ENCODE results near the gene LCLAT1.
"Not testable (repeated sequence)": the region's sequence is repeated elsewhere in the genome, so short reads cannot be mapped to it uniquely, and the experiment has no call there.

LCLAT1 gene

DNA sequence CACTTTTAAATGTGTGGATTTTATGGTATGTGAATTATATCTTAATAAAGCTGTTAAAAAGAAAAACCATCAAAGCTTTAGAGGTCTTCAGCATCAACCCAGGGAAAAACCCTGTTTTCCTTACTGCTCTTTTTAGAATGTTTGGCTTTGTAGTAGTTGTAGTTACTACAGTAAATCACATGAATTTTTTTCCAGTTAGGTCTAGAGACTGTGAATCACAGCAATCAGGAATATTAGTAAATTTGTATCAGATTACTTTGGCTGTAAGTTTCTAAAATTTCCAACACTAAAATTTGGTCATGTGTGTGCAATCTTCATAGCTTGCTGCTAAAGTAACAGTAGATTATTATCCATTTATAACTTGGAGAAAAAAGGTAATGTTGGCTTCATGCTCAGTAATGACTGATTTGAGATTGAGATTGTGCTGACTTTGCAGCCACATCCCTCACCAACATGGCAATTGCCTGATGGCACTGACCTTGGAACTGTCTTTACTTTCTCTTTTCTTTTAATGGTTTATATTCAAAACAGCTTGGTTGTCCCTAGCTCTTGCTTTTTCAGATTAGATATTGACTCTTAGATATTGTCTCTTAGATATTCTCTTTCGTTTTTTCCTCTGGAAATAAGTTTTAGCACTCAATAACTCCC lies 41.1 kb downstream of the LCLAT1 start:
- DNase-seq (ENCODE audit: low spot score): no peak

DNA sequence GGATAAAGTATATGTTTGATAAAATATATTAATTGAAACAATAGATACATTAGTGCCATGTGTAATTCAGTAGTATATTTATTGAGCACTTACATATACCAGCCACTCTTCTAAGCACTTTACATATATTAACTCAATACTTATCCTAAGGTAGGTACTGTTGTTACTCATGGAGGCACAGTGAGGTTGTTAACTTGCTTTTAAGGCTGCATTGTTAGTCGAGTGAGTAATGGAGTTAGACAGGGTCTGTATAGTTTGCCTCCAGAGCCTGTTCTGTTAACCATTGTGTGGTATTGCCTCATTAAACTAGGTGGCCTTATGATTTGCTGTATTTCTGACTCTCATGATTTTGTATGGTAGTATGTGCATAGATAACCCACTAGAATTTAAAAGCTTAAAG lies 44.2 kb downstream of the LCLAT1 start:
- no peak for DNase-seq (ENCODE audit: low spot score)

DNA sequence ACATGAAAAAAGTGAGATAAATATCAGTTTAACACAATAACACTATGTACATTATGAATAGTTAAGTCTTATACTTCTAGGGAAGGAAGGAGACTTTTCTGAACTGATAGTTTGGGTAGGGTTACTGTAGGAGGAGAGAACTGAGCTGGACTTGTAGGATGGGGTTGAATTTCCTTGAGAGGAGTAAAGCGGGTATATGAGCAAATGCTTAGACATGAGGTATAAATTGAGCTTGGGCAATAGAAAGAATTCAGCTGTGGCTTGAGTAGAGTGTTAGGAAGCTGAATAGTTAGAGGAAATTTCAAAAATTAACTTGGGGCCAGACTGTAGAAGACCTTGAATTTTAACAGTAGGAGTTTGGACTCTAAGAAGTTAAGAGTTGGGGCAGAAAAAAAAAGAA lies 45.1 kb downstream of the LCLAT1 start:
- no peak for DNase-seq (ENCODE audit: low spot score)

DNA sequence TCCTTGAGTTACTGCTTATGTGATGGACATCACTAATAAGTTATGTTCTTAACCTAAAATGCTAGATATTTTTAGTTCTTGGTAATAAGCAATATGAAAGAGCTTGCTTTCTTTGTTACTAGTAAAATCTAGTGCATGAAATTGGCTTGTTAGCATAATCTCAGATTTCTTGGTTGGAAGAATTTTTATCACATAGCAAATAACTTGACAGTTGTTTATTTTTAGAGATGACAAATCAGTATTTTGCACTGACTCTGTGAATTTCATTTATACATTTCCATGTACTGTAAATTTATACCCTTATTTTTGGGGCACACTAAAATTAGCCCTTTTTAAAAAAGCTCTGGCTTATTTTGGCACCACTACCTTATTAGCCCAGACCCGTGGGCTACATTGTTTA lies 45.6 kb downstream of the LCLAT1 start:
- no peak for DNase-seq (ENCODE audit: low spot score)

DNA sequence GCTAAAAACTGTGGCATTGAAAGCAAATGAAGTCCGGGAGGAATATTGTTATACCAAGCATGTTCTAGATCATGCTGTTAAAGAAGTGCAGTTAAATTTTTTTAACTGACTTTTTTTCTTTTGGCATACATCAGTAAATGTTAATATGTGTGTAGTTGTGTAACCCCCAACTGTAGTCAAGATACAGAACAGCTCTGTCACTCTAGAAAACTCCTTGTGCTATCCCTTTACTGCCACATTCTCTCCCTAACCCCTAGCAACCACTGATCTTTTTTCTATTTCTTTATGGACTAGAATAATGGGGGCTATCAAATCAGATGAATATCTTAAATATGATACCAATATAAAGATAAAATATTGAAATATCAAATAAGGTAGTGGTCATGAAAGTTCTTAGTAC lies 46.4 kb downstream of the LCLAT1 start:
- DNase-seq (ENCODE audit: low spot score): no peak

DNA sequence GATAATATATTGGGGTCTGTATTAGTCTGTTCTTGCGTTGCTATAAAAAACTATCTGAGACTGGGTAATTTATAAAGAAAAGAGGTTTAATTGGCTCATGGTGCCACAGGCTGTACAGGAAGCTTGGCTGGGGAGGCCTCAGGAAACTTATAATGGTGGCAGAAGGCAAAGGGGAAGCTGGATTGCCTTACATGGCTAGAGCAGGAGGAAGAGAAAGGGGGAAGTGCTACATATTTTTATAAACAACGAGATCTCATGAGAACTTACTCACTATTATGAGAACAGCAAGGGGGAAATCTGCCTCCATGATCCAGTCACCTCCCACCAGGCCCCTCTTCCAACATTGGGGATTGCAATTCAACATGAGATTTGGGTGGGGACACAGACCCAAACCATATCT lies 48.9 kb downstream of the LCLAT1 start:
- DNase-seq (ENCODE audit: low spot score): not testable (repeated sequence)

DNA sequence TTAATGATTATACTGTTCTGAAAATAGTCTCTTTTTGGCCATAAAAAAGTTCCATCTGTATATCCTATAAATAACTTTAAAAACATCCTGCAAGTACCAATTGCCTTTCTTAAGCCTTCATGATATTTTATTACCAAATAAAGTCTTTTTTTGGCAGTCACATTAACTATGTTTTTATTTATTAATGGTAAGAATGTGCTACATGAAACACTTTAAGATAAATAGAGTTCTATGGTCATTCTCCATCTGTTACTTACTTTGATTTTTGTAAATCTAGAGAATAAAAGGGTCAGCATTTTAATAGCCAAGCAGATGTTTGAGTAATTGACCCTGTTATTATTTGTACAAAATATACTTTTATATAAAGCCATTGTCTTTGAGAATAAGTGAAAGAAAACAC lies 52.6 kb downstream of the LCLAT1 start:
- DNase-seq (ENCODE audit: low spot score): no peak

DNA sequence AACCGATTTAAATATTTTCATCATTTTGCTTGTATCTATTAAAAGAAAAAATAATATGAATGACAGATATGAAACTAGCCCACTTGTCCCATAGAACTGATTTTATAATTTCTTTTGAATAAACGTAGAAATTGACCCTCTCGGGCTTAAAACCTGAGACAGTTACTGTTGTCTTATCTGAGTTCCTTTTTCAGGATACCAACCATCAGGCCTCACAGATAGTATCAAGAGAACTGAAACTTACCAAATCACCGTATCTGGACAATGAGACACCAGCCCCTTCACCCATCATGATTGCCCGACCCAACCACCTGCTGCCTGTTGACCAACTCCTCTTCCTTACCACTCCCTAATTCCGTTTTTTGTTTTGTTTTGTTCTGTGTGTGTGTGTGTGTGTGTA lies 53.7 kb downstream of the LCLAT1 start:
- DNase-seq (ENCODE audit: low spot score): no peak

DNA sequence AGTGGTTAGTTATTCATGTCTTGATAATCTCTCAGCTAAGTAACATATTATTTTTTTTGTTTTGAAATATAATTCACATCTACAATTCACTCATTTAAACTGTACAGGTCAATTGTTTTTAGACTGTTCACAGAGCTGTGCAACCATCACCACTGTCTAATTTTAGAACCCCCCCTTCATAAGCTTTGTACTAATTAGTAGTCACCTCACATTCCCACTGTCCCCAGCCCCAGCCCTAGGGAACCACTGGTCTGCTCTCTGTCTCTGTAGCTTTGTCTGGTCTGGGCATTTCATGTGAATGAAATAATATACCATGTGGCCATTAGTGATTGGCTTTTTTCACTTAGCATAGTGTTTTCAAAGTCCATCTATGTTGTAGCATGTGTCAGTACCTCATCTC lies 55.3 kb downstream of the LCLAT1 start:
- no peak for DNase-seq (ENCODE audit: low spot score)

DNA sequence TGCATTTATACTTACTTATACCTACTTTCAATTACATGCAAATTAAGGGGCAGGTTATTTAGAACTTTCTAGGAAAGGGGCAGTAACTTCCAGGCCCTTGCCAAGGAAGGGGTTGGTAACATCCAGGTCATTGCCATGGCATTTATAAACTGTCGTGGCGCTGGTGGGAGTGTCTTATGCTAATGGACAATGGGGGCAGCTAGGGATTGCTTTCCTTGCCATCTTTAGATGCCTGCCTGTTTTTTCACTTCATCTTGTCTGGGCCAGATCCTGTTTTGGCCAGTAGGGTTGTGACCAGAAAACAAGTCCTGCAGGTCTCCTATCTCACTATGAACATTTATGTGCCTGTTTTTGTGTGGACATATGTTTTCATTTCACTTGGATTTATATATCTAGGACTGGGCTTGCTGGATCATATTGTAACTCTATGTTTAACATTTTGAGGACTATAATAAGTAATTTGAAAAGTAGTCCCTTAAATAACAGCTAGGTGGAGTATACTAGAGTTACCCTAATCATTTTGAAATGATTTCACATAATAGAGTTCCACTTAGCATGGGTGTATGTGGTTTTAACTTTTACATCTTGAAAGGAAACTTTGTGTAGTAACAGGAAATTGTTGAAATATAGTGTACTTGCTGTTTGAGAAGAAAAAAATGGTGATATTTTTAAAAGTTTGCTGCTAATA lies 56.1 kb downstream of the LCLAT1 start:
- DNase-seq (ENCODE audit: low spot score): no peak

DNA sequence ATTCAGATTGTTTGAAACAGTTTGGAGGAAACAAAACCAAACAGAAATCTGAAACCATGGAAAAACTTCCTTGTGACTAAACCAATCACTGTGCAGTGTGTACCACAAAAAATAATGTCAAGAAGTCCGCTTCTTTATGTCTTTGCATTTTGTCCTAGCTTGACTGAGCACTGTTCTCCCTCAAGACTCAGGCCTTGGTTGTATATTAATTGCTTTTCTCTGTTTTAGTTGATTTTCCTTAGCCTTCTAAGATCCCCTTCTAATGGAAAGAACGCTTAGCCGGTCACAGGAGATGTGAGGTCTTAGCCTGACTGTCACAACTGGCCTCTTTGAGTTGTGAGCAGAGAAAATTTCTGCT lies 56.6 kb downstream of the LCLAT1 start:
- no peak for DNase-seq (ENCODE audit: low spot score)

DNA sequence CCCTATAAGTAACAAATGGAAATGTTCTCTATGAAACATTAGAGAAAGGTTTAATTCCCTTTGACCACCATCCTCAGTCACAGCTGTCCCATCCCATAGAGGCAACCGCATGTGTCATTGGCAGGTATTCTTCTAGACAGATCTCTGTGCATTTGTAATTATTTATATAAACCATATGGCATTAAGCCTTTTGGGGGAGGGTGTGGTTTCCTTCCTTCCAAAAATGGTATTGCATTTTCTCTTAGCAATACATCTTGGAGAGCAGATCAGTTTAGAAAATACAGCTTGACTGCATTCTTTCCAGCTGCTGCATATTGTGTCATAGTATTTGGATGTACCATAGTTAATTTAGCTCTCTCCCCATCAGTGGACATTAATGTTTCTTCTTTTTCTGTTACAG lies 57.7 kb downstream of the LCLAT1 start:
- DNase-seq (ENCODE audit: low spot score): no peak

DNA sequence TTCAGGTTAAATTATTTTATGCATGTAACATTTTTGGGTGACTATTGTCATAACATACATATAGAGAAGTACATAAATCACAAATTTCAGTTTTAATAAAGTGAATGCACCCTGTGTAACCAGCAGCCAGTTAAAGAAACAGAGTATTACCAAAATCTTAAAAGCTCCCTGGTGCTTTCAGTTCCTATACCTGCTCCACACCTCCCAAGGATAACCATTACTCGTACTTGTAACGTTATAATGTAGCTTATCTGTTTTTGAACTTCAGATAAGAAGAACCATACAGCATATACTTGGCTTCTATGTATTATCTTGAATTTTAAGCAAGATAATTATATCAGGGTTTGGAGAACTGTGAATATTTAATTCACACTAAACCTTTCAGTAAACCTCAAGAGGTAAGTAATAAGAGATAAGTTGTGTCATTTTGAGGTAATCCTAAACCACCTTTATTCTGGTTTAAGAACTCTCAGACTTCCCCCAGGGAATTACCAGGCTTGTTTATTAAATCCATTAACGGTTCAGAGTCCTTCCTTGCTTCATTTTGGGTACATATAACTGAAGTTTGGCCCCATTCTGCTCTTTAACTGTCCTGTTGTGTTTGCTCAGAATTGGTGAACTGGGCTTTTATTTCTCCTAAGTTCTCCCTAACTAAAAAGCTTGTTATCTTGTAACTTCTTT lies 58.6 kb downstream of the LCLAT1 start:
- no peak for DNase-seq (ENCODE audit: low spot score)

DNA sequence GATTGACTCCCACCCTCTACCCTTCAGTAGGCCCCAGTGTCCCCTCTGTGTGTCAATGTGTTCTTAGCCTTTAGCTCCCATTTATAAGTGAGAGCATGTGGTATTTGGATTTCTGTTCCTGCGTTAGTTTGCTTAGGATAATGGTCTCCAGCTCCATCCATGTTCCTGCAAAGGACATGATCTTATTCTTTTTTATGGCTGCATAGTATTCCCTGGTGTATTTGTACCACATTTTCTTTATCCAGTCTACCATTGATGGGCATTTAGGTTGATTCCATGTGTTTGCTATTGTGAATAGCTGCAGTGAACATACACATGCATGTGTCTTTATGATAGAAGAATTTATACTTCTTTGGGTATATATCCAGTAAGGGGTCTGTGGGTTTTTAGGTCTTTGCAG lies 60.4 kb downstream of the LCLAT1 start:
- not testable (repeated sequence) for DNase-seq (ENCODE audit: low spot score)

DNA sequence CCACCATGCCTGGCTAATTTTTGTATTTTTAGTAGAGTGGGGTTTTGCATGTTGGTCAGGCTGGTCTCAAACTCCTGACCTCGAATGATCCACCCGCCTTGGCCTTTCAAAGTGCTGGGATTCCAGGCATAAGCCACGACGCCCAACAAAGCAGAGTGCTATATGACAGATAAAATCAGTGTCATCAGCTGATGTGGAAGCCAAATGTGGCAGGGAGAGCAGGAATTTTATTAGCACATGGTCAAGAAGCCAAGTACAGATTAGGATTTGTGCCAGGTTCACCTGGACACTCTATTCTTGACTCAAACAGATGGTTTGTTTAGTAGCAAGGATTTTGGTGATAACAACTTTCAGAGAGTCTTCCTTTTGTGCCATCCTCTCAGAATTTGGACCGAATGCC lies 62.7 kb downstream of the LCLAT1 start:
- DNase-seq (ENCODE audit: low spot score): no peak

DNA sequence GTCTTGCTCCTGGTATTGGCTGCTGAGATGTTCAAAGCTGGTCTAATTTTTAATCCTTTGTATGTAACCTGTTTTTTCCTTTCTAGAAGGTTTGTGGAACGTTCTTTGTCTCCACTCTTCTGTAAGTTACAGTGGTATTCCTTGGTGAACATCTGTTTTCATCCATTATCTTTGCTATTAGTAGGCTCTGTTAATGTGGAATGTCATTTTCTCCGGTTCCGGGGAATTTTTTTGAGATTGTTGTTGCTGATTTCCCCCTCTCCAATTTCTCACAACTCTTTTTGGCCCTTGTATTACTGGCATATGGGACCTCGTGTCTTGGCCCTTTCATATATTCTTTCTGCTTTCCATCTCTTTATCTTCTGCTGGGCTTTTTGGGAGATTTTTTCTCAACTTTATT lies 63.4 kb downstream of the LCLAT1 start:
- no peak for DNase-seq (ENCODE audit: low spot score)

DNA sequence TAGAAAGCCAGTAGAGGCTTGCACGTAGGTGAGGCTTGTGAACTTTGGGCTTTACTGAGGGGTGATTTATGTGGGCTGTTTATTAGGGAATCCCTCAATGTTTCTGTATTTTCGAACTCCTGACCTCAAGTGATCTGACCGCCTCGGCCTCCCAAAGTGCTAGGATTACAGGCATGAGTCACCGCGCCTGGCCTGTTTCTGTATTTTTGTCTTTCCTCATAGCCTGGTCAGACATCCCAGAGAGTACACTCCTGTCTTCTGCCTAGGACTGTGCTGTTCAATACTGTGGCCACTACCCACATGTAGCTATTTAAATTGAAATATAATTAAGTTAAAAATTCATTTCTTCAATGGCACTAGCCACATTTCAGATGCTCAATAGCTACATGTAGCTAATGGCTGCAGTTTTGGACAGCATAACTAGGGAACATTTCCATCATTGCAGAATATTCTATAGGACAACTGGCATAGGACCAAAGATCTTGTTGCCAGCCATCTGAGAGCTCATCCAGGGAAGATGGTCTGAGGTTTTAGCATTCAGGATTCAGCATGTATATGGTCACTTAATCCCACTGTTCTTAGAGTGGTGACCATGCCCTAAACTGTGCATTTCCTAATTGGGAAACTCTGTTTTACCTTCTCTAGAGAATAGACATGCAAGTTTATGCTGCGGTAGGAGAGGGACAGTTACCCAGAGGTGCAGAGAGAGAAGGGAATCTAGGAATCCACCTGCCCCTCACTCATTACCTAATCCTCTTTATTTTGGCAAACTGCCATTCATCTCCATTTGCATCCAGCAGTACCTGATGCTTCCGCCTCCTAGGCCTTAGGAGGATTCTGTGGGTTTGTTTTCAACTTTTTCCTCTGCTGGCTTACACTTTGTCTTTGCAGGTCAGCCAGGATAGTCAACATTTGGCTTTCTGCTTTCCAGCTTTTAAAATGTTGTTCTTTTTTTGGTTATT lies 64.4 kb downstream of the LCLAT1 start:
- DNase-seq (ENCODE audit: low spot score): no peak

DNA sequence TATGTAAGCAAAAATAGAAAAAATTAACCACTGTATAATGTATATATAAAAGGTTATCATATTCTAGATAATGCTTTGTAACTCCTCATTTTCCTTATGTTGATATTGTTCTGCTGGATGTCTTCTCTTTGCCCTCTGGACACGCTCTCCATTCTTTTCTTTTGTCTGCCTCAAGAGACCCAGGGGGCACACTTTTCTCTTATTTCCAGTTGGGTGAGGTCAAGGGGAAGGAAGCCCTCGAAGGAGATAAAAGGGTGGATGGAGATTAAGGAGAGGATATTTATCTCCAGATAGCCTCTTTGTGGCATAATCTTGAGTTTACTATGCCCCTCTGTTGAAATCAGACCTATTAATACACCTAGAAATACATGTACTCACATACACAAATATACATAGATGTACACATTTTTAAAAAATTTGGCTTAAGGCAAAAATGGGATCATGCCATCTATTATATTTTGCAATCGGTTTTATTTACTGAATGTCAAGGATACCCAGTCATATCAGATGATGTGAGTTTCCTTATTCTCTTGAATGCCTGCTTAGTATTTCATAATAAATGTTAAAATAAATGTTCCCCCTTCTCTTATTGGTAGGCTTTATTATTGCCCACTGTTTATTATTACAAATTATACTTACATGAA lies 65.3 kb downstream of the LCLAT1 start:
- DNase-seq (ENCODE audit: low spot score): no peak

DNA sequence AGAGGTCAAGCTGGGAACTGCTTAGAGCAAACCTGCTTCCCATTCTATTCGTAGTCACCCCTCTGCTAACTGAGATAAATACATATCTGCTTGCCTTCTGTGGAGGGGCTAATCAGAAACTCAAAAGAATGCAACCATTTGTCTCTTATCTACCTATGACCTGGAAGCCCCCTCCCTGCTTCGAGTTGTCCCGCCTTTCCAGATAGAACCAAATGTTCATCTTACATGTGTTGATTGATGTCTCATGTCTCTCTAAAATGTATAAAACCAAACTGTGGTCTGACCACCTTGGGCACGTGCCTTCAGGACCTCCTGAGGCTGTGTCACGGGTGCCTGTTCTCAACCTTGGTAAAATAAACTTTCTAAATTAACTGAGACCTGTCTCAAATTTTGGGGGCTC lies 66.6 kb downstream of the LCLAT1 start:
- DNase-seq (ENCODE audit: low spot score): not testable (repeated sequence)

DNA sequence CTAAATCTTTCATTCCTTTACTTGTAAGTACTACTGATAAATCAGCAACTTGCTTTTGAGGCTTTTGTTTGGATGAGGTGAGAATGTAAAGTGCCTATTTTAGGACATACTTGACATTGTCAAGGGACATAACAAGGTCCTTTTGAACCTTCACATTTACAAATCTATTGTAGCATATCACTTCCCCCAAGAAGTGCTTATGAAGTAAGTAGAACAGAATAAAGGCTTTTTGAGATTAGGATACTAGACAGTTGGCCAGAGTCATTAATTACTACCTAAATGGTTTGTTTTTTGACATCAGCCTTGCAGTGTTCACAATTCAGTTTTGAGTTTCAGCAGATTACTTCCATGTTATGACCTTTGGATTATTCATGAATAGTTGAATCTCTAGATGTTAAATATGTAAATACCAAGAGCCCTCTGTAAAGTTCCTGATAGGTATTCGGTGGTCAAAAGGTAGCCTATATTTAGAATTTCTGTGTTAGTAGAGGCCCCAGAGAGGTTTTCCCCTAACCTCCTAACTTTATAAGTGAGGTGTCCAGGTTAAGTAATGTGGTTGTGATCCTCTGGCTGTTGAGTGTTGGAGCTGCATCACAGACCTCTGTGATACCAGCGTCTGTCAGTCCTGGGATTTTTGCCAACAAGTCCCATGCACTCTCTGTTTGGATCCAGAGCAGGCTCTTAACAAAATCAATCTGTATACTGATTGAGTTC lies 67.2 kb downstream of the LCLAT1 start:
- DNase-seq (ENCODE audit: low spot score): no peak

DNA sequence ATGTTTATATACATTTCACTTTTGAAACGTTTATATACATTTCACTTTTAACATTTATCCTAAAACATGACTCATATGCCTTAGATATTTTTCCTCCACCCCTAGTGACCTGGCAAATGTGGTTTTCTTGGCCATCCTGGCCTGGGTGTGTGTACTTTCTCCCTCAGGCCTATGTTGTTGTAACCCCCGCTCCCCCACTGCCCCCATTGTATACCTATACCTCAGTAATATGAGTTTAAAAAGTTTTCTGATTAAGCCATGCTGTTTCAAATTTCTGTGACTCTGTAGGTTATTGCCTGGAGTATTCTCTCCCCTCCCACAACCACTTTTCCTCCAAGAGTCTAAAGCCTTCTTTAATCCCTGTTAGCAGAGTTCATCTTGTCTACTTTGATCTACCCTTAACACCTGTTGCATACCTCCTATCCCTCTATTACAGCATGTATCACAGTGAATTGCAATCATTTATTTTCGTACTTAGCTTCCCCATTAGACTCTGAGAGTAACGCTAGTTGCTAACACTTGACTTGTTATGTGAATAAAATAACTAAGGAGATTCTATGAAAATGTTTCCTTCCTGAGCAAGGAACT lies 67.9 kb downstream of the LCLAT1 start:
- DNase-seq (ENCODE audit: low spot score): no peak

Measured in left forelimb (tissue), 1 donor.